H1 (cell line): Measurements from ENCODE around the gene ARMH2. TPM values are rescaled to one million over a fixed set of nuclear protein-coding genes. Genes with fewer than 3 reads are reported as not detected.

Experiments
- CTCF ChIA-PET: fragments of 300-600 bp; sonication (Branson Sonifier 250); formaldehyde crosslinking; loops from one replicate; lab custom pipeline; 2021; ENCODE audit not compliant: partially characterized antibody; lab: Charles Lee
- POLR2A ChIA-PET: fragments of 300-600 bp; sonication (Branson Sonifier 250); formaldehyde crosslinking; loops from one replicate; lab custom pipeline; 2021; ENCODE audit warnings: inconsistent platforms; ENCODE audit not compliant: partially characterized antibody; lab: Charles Lee
- DNase-seq, 2 experiments: peaks; one replicate each; pipeline versions ENCODE4 v3.0.0 to v3.0.0-alpha.2; 2010 to 2022; ENCODE audit warnings: low spot score in 2 of 2, low read depth in 1 of 2, mixed read lengths in 1 of 2
- FAIRE-seq: peaks from 2 replicates; lab custom pipeline; 2011; peaks lifted over from hg19 to GRCh38; lab: Jason Lieb, UNC
- H2AFZ ChIP-seq: 2 replicates; pipeline ENCODE4 v1.8.1; 2012; ENCODE audit warnings: low read length, inconsistent platforms
- H2AK5ac ChIP-seq: 2 replicates; pipeline ENCODE4 v1.6.1; 2013; ENCODE audit warnings: low read depth, low read length
- H2BK120ac ChIP-seq: replicated peaks from 2 replicates; pipeline ENCODE3; 2013; ENCODE audit warnings: low read depth, low read length, inconsistent platforms
- H2BK12ac ChIP-seq: 2 replicates; pipeline ENCODE4 v1.6.1; 2013; ENCODE audit warnings: low read depth, low read length
- H2BK15ac ChIP-seq: 2 replicates; pipeline ENCODE4 v1.6.1; 2013; ENCODE audit warnings: low read length
- H2BK20ac ChIP-seq: 2 replicates; pipeline ENCODE4 v1.6.1; 2013; ENCODE audit warnings: low read length
- H2BK5ac ChIP-seq: 2 replicates; pipeline ENCODE4 v1.6.1; 2013; ENCODE audit warnings: low read depth, low read length
- H3K14ac ChIP-seq: 2 replicates; pipeline ENCODE4 v1.6.1; 2013; ENCODE audit warnings: inconsistent platforms; ENCODE audit not compliant: insufficient read length
- H3K18ac ChIP-seq: 2 replicates; pipeline ENCODE4 v1.6.1; 2013; ENCODE audit warnings: low read length; ENCODE audit errors: extremely low read depth
- H3K23ac ChIP-seq: 2 replicates; pipeline ENCODE4 v1.6.1; 2013; ENCODE audit warnings: inconsistent platforms; ENCODE audit not compliant: insufficient read length
- H3K23me2 ChIP-seq: 2 replicates; pipeline ENCODE4 v1.6.1; 2013; ENCODE audit warnings: low read depth, low read length
- H3K27ac ChIP-seq: 2 replicates; pipeline ENCODE4 v1.6.1; 2011; ENCODE audit warnings: low read depth, low read length, inconsistent platforms
- H3K27me3 ChIP-seq, 4 experiments: replicated peaks in 1 of 4; 1 replicate in 1 of 4; 2 replicates in 3 of 4; pipeline versions ENCODE4 v1.6.1 to v1.8.1; 2011 to 2013; ENCODE audit warnings: low read length in 3 of 4, mild to moderate bottlenecking in 3 of 4, inconsistent platforms in 2 of 4, mixed read lengths in 2 of 4, moderate library complexity in 1 of 4; ENCODE audit not compliant: control insufficient read depth in 3 of 4, insufficient read depth in 3 of 4; ENCODE audit errors: extremely low read depth in 1 of 4
- H3K36me3 ChIP-seq, 4 experiments: 2 replicates each; pipeline versions ENCODE4 v1.6.1 to v1.8.1; 2011 to 2013; ENCODE audit warnings: mild to moderate bottlenecking in 4 of 4, low read length in 3 of 4, moderate library complexity in 2 of 4, control low read depth in 1 of 4, inconsistent platforms in 1 of 4; ENCODE audit not compliant: insufficient read depth in 4 of 4, control insufficient read depth in 2 of 4
- H3K4ac ChIP-seq: replicated peaks from 2 replicates; pipeline ENCODE3; 2013; ENCODE audit warnings: low read length, low read depth, mixed read lengths, inconsistent platforms; ENCODE audit not compliant: insufficient read length
- H3K4me1 ChIP-seq, 4 experiments: replicated peaks in 1 of 4; 1 replicate in 1 of 4; 2 replicates in 3 of 4; pipeline versions ENCODE4 v1.6.1 to v1.8.1; 2011 to 2013; ENCODE audit warnings: low read length in 3 of 4, inconsistent platforms in 2 of 4, mixed read lengths in 1 of 4; ENCODE audit not compliant: insufficient read depth in 4 of 4, control insufficient read depth in 3 of 4
- H3K4me2 ChIP-seq, 2 experiments: 2 replicates each; pipeline versions ENCODE4 v1.6.1 to v1.8.1; 2011 to 2013; ENCODE audit warnings: low read depth in 2 of 2, low read length in 2 of 2, control low read depth in 1 of 2, inconsistent platforms in 1 of 2, mild to moderate bottlenecking in 1 of 2; ENCODE audit not compliant: insufficient read depth in 1 of 2
- H3K4me3 ChIP-seq, 4 experiments: fragments of 200-600, 300-600 bp in 1 of 4; sonication (generic), shearing (Covaris generic), sonication (Bioruptor Twin) in 1 of 4; 2 replicates each; pipeline versions ENCODE4 v1.5.1 to v1.8.1; 2011 to 2016; ENCODE audit warnings: low read length in 4 of 4, low read depth in 3 of 4, control low read depth in 2 of 4, inconsistent platforms in 2 of 4, mild to moderate bottlenecking in 2 of 4, mixed read lengths in 1 of 4, moderate library complexity in 1 of 4; ENCODE audit not compliant: insufficient read depth in 2 of 4; ENCODE audit errors: extremely low read depth in 1 of 4
- H3K56ac ChIP-seq: replicated peaks from 2 replicates; pipeline ENCODE3; 2013; ENCODE audit warnings: low read depth, mild to moderate bottlenecking, mixed read lengths, low read length, inconsistent platforms; ENCODE audit not compliant: insufficient read length
- H3K79me1 ChIP-seq: 2 replicates; pipeline ENCODE4 v1.6.1; 2013; ENCODE audit warnings: low read depth, low read length, control low read depth
- H3K79me2 ChIP-seq, 2 experiments: 2 replicates each; pipeline versions ENCODE4 v1.6.1 to v1.8.1; 2012 to 2013; ENCODE audit warnings: low read length in 2 of 2, mild to moderate bottlenecking in 2 of 2, inconsistent platforms in 1 of 2; ENCODE audit not compliant: insufficient read depth in 2 of 2, control insufficient read depth in 1 of 2
- H3K9ac ChIP-seq, 4 experiments: replicated peaks in 1 of 4; 1 replicate in 1 of 4; 2 replicates in 3 of 4; pipeline versions ENCODE4 v1.6.1 to v1.8.1; 2011 to 2013; ENCODE audit warnings: low read depth in 3 of 4, low read length in 3 of 4, control low read depth in 2 of 4, mild to moderate bottlenecking in 2 of 4, moderate library complexity in 2 of 4, inconsistent platforms in 1 of 4; ENCODE audit errors: extremely low read depth in 1 of 4
- H3K9me3 ChIP-seq, 2 experiments: 2 replicates each; pipeline versions ENCODE4 v1.6.1 to v1.8.1; 2012 to 2013; ENCODE audit warnings: mild to moderate bottlenecking in 2 of 2, moderate library complexity in 2 of 2, control low read depth in 1 of 2, inconsistent platforms in 1 of 2, low read depth in 1 of 2, low read length in 1 of 2, mixed read lengths in 1 of 2; ENCODE audit not compliant: insufficient read depth in 2 of 2
- H4K20me1 ChIP-seq, 2 experiments: replicated peaks in 1 of 2; 2 replicates each; pipeline versions ENCODE3 to v1.8.1; 2011 to 2013; ENCODE audit warnings: inconsistent platforms in 2 of 2, low read length in 2 of 2, mild to moderate bottlenecking in 1 of 2; ENCODE audit not compliant: insufficient read depth in 2 of 2, control insufficient read depth in 1 of 2
- H4K5ac ChIP-seq: 2 replicates; pipeline ENCODE4 v1.6.1; 2013; ENCODE audit warnings: low read length, low read depth, mixed read lengths, inconsistent platforms; ENCODE audit not compliant: insufficient read length
- H4K8ac ChIP-seq: 2 replicates; pipeline ENCODE4 v1.8.0; 2013; ENCODE audit warnings: mild to moderate bottlenecking, moderate library complexity, low read length, inconsistent platforms; ENCODE audit not compliant: insufficient read depth; ENCODE audit errors: extremely low read depth
- H4K91ac ChIP-seq: replicated peaks from 2 replicates; pipeline ENCODE3; 2013; ENCODE audit warnings: low read length, mixed read lengths, inconsistent platforms; ENCODE audit not compliant: insufficient read length
- CBX8 ChIP-seq: fragments of 300-800, 300-1000 bp; sonication (generic); IDR thresholded peaks from 2 replicates; pipeline ENCODE4 v1.7.1; 2016; ENCODE audit warnings: low read depth, low read length, borderline replicate concordance
- CREB1 ChIP-seq: IDR thresholded peaks from 2 replicates; pipeline ENCODE4 v1.6.1; 2012; ENCODE audit warnings: inconsistent platforms
- EP300 ChIP-seq, 2 experiments: IDR thresholded peaks; 1 replicate in 1 of 2; 2 replicates in 1 of 2; pipeline ENCODE4 v1.6.1; 2011 to 2012; ENCODE audit warnings: low read depth in 2 of 2, low read length in 2 of 2, mild to moderate bottlenecking in 2 of 2, borderline replicate concordance in 1 of 2, inconsistent platforms in 1 of 2, moderate library complexity in 1 of 2
- EZH2 ChIP-seq: fragments of 200-600 bp; sonication (generic); IDR thresholded peaks from 2 replicates; pipeline ENCODE4 v1.7.1; 2012; ENCODE audit warnings: low read depth, mild to moderate bottlenecking, moderate library complexity, low read length, inconsistent platforms; ENCODE audit not compliant: severe bottlenecking
- HDAC2 ChIP-seq, 2 experiments: fragments of 300-600 bp in 1 of 2; sonication (generic) in 1 of 2; IDR thresholded peaks; 2 replicates each; pipeline ENCODE4 v1.6.1; 2011 to 2012; ENCODE audit warnings: low read depth in 2 of 2, low read length in 2 of 2, mild to moderate bottlenecking in 2 of 2, moderate library complexity in 2 of 2, borderline replicate concordance in 1 of 2, inconsistent platforms in 1 of 2
- JUND ChIP-seq: IDR thresholded peaks from 2 replicates; pipeline ENCODE4 v1.6.1; 2011; ENCODE audit warnings: mild to moderate bottlenecking, improper control_type of control experiment, low read length
- KDM5A ChIP-seq: fragments of 200-600 bp; IDR thresholded peaks from 2 replicates; pipeline ENCODE4 v1.7.1; 2012; ENCODE audit warnings: mild to moderate bottlenecking, low read length, inconsistent platforms, mixed read lengths
- MAX ChIP-seq: IDR thresholded peaks from 2 replicates; pipeline ENCODE4 v1.6.1; 2012; ENCODE audit warnings: inconsistent platforms
- POU5F1 ChIP-seq: IDR thresholded peaks from 2 replicates; pipeline ENCODE4 v1.6.1; 2011; ENCODE audit warnings: low read depth, mild to moderate bottlenecking, low read length, moderate library complexity
- RXRA ChIP-seq: IDR thresholded peaks from 2 replicates; pipeline ENCODE4 v1.6.1; 2011; ENCODE audit warnings: low read depth, mild to moderate bottlenecking, low read length, moderate library complexity; ENCODE audit not compliant: insufficient read depth
- SP2 ChIP-seq: IDR thresholded peaks from 2 replicates; pipeline ENCODE4 v1.6.1; 2012; ENCODE audit warnings: mild to moderate bottlenecking, low read length, inconsistent platforms
- TAF1 ChIP-seq: IDR thresholded peaks from 2 replicates; pipeline ENCODE4 v1.6.1; 2011; ENCODE audit warnings: mild to moderate bottlenecking, low read depth, low read length
- TCF12 ChIP-seq: IDR thresholded peaks from 2 replicates; pipeline ENCODE4 v1.6.1; 2011; ENCODE audit warnings: low read depth, mild to moderate bottlenecking, low read length
- YY1 ChIP-seq: IDR thresholded peaks from 2 replicates; pipeline ENCODE4 v1.6.1; 2011; ENCODE audit warnings: low read depth, mild to moderate bottlenecking, low read length
- ZNF274 ChIP-seq: IDR thresholded peaks from 2 replicates; pipeline ENCODE4 v1.7.0; 2012; ENCODE audit warnings: low read length, borderline replicate concordance; ENCODE audit errors: extremely low read depth
- WGBS, 2 experiments: shearing (Covaris generic) in 1 of 2; methylation state at CpG; one replicate each; pipeline versions ENCODE4 v1.1.6 to v1.1.7; 2013 to 2015; ENCODE audit warnings: low lambda C conversion rate in 2 of 2, mixed read lengths in 2 of 2, inconsistent platforms in 1 of 2, low coverage in 1 of 2, missing lambda C conversion rate in 1 of 2; ENCODE audit not compliant: insufficient replicate concordance in 2 of 2, insufficient coverage in 1 of 2, insufficient read length in 1 of 2; ENCODE audit errors: extremely low coverage in 1 of 2, missing lambda C conversion rate in 1 of 2; 5-methylcytosine and 5-hydroxymethylcytosine counted together
- polyA plus RNA-seq, 7 experiments: library from polyadenylated mRNA; depleted of rRNA in 3 of 7; stranded (reverse) in 5 of 7; unstranded in 2 of 7; fragments of >200 nt in 5 of 7; fragments of 200-250 nt in 2 of 7; gene quantifications; 1 replicate in 5 of 7; 2 replicates in 1 of 7; 4 replicates in 1 of 7; pipeline versions ENCODE4 v1.2.1 to v1.2.3, GENCODE V29; 2011 to 2013; ENCODE audit warnings: missing spikeins in 2 of 7, mixed read lengths in 2 of 7
- total RNA-seq: library from RNA; stranded (reverse); fragmentation: NEBNext Ultra II Directional; extraction: Animal tissue kit (Norgen Biotek cat#: 25700); gene quantifications from 2 replicates; pipeline ENCODE4 v1.2.1, GENCODE V29; 2021

ARMH2 gene
- total and polyA plus RNA-seq, 2 of the 8 experiments (the other 6 are each of a cell fraction or from before 2014, with no cell fraction given) = not detected

- Histone ChIP-seq H2BK5ac (no peak overlapping the region), H2AFZ (no peak overlapping the region), H3K27me3 (no peaks in the 10 kb centered on the region), H3K56ac (no peak overlapping the region), H3K79me1 (no peaks in the 10 kb centered on the region), H3K4me3 (no peak overlapping the region), H3K23me2 (no peaks in the 10 kb centered on the region), H2AK5ac (no peak overlapping the region), H3K4ac (no peak overlapping the region), H3K14ac (no peak overlapping the region), H3K27ac (no peak overlapping the region), H3K23ac (no peak overlapping the region), H2BK120ac (no peak overlapping the region), H2BK15ac (no peak overlapping the region), H4K5ac (no peak overlapping the region), H3K4me2 (no peak overlapping the region), H4K8ac (no peak overlapping the region), H3K9ac (no peak overlapping the region), H2BK12ac (no peak overlapping the region), H4K91ac (no peak overlapping the region), H3K9me3 (no peaks in the 10 kb centered on the region), H3K36me3 (peaks cover 0 to 7% (median 3%) of the 10 kb centered on the region in 4 experiments; a peak in 4 of 8 replicates), H2BK20ac (no peak overlapping the region), H3K4me1 (no peaks in the 10 kb centered on the region), H3K79me2 (no peaks in the 10 kb centered on the region), H3K18ac (no peak overlapping the region), H4K20me1 (no peaks in the 10 kb centered on the region)
- no peak for FAIRE-seq
- 92% methylated on average over 3 of the region's 3 CpGs; no CpG with 5 or more reads in 1 of the 2 experiments for WGBS, 2 experiments
- no peak for DNase-seq
- CTCF ChIA-PET = interaction anchor here (0.6 to 1.7 kb wide), 4 partner anchors 11 to 210 kb away, joined by 3 to 7 read pairs (median 4); no protein-coding TSS in a partner anchor
- POLR2A ChIA-PET = no interaction called here
- TF ChIP-seq POU5F1 (no peak), TAF1 (no peak), EP300 (IDR thresholded peaks at IDR 0.05; ENCODE audit: borderline replicate concordance in 1 of 2, low read depth in 2 of 2, low read length in 2 of 2) (no peak), EZH2 (no peak), ZNF274 (no peak), CREB1 (no peak), MAX (no peak), JUND (no peak), CBX8 (no peak), YY1 (no peak), HDAC2 (IDR thresholded peaks at IDR 0.05; ENCODE audit: borderline replicate concordance in 1 of 2, low read depth in 2 of 2, low read length in 2 of 2) (no peak), RXRA (no peak), KDM5A (no peak), TCF12 (no peak), SP2 (no peak)
Measured at GRCh38 chr6:24807584-24807983, 8.9 kb upstream of the ARMH2 start.
